Measurements from ENCODE around the gene COG5. TPM values are rescaled to one million over a fixed set of nuclear protein-coding genes. Genes with fewer than 3 reads are reported as not detected.

The COG5 gene
- total and polyA plus RNA-seq, 9 of the 15 experiments (the other 6 are each of a cell fraction or from before 2014, with no cell fraction given) = 15.3 to 75.1 (median 56.4) TPM

DNA sequence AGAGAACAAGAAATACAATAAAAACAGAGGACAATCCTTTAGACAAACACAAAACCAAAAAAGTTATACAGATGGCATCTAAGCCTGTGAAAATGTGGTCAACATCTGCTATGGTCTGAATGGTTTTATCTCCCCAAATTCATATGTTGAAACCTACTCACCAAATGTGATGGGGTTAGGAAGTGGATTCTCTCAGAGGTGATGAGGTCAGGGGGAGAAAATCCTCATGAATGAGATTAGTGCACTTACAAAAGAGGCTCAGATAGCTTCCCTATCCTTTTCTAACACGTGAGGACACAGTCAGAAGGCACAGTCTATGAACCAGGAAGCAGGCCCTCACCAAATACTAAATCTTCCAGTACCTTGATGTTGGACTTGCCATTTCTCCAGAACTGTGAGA, 241.7 kb downstream of the COG5 start (continued):
- TF ChIP-seq, protein P1, sequence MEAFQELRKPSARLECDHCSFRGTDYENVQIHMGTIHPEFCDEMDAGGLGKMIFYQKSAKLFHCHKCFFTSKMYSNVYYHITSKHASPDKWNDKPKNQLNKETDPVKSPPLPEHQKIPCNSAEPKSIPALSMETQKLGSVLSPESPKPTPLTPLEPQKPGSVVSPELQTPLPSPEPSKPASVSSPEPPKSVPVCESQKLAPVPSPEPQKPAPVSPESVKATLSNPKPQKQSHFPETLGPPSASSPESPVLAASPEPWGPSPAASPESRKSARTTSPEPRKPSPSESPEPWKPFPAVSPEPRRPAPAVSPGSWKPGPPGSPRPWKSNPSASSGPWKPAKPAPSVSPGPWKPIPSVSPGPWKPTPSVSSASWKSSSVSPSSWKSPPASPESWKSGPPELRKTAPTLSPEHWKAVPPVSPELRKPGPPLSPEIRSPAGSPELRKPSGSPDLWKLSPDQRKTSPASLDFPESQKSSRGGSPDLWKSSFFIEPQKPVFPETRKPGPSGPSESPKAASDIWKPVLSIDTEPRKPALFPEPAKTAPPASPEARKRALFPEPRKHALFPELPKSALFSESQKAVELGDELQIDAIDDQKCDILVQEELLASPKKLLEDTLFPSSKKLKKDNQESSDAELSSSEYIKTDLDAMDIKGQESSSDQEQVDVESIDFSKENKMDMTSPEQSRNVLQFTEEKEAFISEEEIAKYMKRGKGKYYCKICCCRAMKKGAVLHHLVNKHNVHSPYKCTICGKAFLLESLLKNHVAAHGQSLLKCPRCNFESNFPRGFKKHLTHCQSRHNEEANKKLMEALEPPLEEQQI (IDR thresholded peaks at IDR 0.05) = peak; percentile 81
- TF ChIP-seq ZNF79 (CRISPR knock-in tag; IDR thresholded peaks at IDR 0.05; ENCODE audit: low read depth) = no peak
- no peak for TF ChIP-seq TAF9B (IDR thresholded peaks at IDR 0.05; ENCODE audit: partially characterized antibody)
- TF ChIP-seq, protein P2, sequence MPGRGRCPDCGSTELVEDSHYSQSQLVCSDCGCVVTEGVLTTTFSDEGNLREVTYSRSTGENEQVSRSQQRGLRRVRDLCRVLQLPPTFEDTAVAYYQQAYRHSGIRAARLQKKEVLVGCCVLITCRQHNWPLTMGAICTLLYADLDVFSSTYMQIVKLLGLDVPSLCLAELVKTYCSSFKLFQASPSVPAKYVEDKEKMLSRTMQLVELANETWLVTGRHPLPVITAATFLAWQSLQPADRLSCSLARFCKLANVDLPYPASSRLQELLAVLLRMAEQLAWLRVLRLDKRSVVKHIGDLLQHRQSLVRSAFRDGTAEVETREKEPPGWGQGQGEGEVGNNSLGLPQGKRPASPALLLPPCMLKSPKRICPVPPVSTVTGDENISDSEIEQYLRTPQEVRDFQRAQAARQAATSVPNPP (IDR thresholded peaks at IDR 0.05; ENCODE audit: borderline replicate concordance, insufficient read depth, insufficient read length) = no peak
- TF ChIP-seq DMBX1 (CRISPR knock-in tag; IDR thresholded peaks at IDR 0.05; ENCODE audit: borderline replicate concordance) = no peak
- TF ChIP-seq, protein P3, sequence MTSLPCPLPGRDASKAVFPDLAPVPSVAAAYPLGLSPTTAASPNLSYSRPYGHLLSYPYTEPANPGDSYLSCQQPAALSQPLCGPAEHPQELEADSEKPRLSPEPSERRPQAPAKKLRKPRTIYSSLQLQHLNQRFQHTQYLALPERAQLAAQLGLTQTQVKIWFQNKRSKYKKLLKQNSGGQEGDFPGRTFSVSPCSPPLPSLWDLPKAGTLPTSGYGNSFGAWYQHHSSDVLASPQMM (CRISPR knock-in tag; IDR thresholded peaks at IDR 0.05) = no peak
- no peak for TF ChIP-seq ZFP91 (CRISPR knock-in tag; IDR thresholded peaks at IDR 0.05)
- TF ChIP-seq JUND (IDR thresholded peaks at IDR 0.05; ENCODE audit: borderline replicate concordance, low read depth, low read length) = peak; percentile 67; the same call in 1 of the 2 replicates
- peak; percentile 71; the same call in 2 of the 3 replicates for TF ChIP-seq JUND (tag; IDR thresholded peaks at IDR 0.05; ENCODE audit: borderline replicate concordance, low read depth, low read length)
- TF ChIP-seq THRAP3 (IDR thresholded peaks at IDR 0.05; ENCODE audit: borderline replicate concordance) = no peak
- TF ChIP-seq ZNF586 (CRISPR knock-in tag; conservative IDR thresholded peaks at IDR 0.05) = no peak
- TF ChIP-seq CBX2 (IDR thresholded peaks at IDR 0.05; ENCODE audit: insufficient read depth, low read length, poor library complexity, severe bottlenecking) = no peak
- peak; percentile 62; the same call in 1 of the 2 replicates for TF ChIP-seq ZEB2 (IDR thresholded peaks at IDR 0.05)
- no peak for TF ChIP-seq ZNF445 (CRISPR knock-in tag; IDR thresholded peaks at IDR 0.05; ENCODE audit: low read depth)
- peak; percentile 2; the same call in 1 of the 2 replicates for TF ChIP-seq MAFK (IDR thresholded peaks at IDR 0.05; ENCODE audit: low read length)
- TF ChIP-seq, protein P4, sequence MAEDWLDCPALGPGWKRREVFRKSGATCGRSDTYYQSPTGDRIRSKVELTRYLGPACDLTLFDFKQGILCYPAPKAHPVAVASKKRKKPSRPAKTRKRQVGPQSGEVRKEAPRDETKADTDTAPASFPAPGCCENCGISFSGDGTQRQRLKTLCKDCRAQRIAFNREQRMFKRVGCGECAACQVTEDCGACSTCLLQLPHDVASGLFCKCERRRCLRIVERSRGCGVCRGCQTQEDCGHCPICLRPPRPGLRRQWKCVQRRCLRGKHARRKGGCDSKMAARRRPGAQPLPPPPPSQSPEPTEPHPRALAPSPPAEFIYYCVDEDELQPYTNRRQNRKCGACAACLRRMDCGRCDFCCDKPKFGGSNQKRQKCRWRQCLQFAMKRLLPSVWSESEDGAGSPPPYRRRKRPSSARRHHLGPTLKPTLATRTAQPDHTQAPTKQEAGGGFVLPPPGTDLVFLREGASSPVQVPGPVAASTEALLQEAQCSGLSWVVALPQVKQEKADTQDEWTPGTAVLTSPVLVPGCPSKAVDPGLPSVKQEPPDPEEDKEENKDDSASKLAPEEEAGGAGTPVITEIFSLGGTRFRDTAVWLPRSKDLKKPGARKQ (CRISPR knock-in tag; IDR thresholded peaks at IDR 0.05) = no peak
- TF ChIP-seq HNRNPK (IDR thresholded peaks at IDR 0.05; ENCODE audit: low read depth, low read length, poor library complexity, severe bottlenecking) = no peak
- TF ChIP-seq ZNF12 (CRISPR knock-in tag; IDR thresholded peaks at IDR 0.05) = no peak
- no peak for TF ChIP-seq PYGO2 (tag; IDR thresholded peaks at IDR 0.05)
- no peak for TF ChIP-seq ZNF146 (CRISPR knock-in tag; IDR thresholded peaks at IDR 0.05; ENCODE audit: unreplicated experiment)
- no peak for TF ChIP-seq POLR2A (conservative IDR thresholded peaks at IDR 0.05)
- no peak for TF ChIP-seq ZNF3 (CRISPR knock-in tag; IDR thresholded peaks at IDR 0.05)
- TF ChIP-seq ZNF589 (CRISPR knock-in tag; IDR thresholded peaks at IDR 0.05; ENCODE audit: low read depth) = 0 out of 2 replicates have a peak, but pooled peaks have one; percentile 47
